Muscle layer of duodenum (tissue), 2 donors: Measurements from ENCODE around the gene IL25.

Experiments
- H3K27ac ChIP-seq: one replicate; pipeline ENCODE4 v1.7.0; 2013; ENCODE audit warnings: mild to moderate bottlenecking, low read length
- H3K27me3 ChIP-seq: one replicate; pipeline ENCODE4 v1.7.0; 2013; ENCODE audit warnings: low read depth, mild to moderate bottlenecking, control low read depth, low read length
- H3K36me3 ChIP-seq, 2 donors: one replicate each; pipeline ENCODE4 v1.7.0; 2013; ENCODE audit warnings: low read length in 2 of 2, control low read depth in 1 of 2, mild to moderate bottlenecking in 1 of 2; ENCODE audit not compliant: insufficient read depth in 2 of 2, control insufficient read depth in 1 of 2
- H3K4me1 ChIP-seq, 2 donors: one replicate each; pipeline ENCODE4 v1.7.0; 2013; ENCODE audit warnings: low read length in 2 of 2, mild to moderate bottlenecking in 2 of 2, control low read depth in 1 of 2, moderate library complexity in 1 of 2; ENCODE audit not compliant: insufficient read depth in 2 of 2, control insufficient read depth in 1 of 2
- H3K4me3 ChIP-seq, 2 donors: one replicate each; pipeline ENCODE4 v1.7.0; 2013; ENCODE audit warnings: low read length in 2 of 2, low read depth in 1 of 2, mild to moderate bottlenecking in 1 of 2
- H3K9me3 ChIP-seq, 2 donors: one replicate each; pipeline ENCODE4 v1.7.0; 2013; ENCODE audit warnings: low read length in 2 of 2, control low read depth in 1 of 2, mild to moderate bottlenecking in 1 of 2; ENCODE audit not compliant: control insufficient read depth in 1 of 2
- donor health status: healthy.

The IL25 gene

GRCh38 chr14:23406725-23407355 lies 34.2 kb downstream of the IL25 start:
- H3K27me3 ChIP-seq: no peaks in the 10 kb centered on the region
- no peaks in the 10 kb centered on the region for H3K36me3 ChIP-seq
- no peak overlapping the region for H3K4me3 ChIP-seq
- no peaks in the 10 kb centered on the region for H3K4me1 ChIP-seq
- no peaks in the 10 kb centered on the region for H3K9me3 ChIP-seq
- H3K27ac ChIP-seq: no peak overlapping the region

GRCh38 chr14:23407516-23408306 lies 35.1 kb downstream of the IL25 start, which contains the start of gene MYH6:
TSS of gene MYH6 (minus strand) at chr14:23408273. CDS start at chr14:23407223, 1,050 bp downstream.
- no peaks in the 10 kb centered on the region for H3K4me1 ChIP-seq

GRCh38 chr14:23408307-23408630 lies 35.7 kb downstream of the IL25 start:
- Histone ChIP-seq H3K9me3 (no peaks in the 10 kb centered on the region), H3K36me3 (no peaks in the 10 kb centered on the region), H3K4me3 (no peak overlapping the region), H3K4me1 (no peaks in the 10 kb centered on the region), H3K27ac (no peak overlapping the region), H3K27me3 (no peaks in the 10 kb centered on the region)

More at GRCh38 chr14:23407516-23408306, 35.1 kb downstream of the IL25 start, which contains the start of gene MYH6:
- Histone ChIP-seq H3K9me3 (no peaks in the 10 kb centered on the region), H3K27ac (no peak within 1 kb of the TSS), H3K4me3 (no peak within 1 kb of the TSS), H3K27me3 (no peaks in the 10 kb centered on the region), H3K36me3 (no peaks in the 10 kb centered on the region)

GRCh38 chr14:23409475-23409874 lies 36.9 kb downstream of the IL25 start:
- Histone ChIP-seq H3K4me1 (no peaks in the 10 kb centered on the region), H3K9me3 (no peaks in the 10 kb centered on the region), H3K27me3 (no peaks in the 10 kb centered on the region), H3K4me3 (no peak overlapping the region), H3K36me3 (no peaks in the 10 kb centered on the region), H3K27ac (no peak overlapping the region)

- H3K4me1 ChIP-seq: no peaks in the 10 kb centered on the region
- H3K36me3 ChIP-seq: no peaks in the 10 kb centered on the region
- no peaks in the 10 kb centered on the region for H3K9me3 ChIP-seq
- no peak overlapping the region for H3K4me3 ChIP-seq
- no peaks in the 10 kb centered on the region for H3K27me3 ChIP-seq
- no peak overlapping the region for H3K27ac ChIP-seq
Measured at GRCh38 chr14:23409966-23410635, 37.5 kb downstream of the IL25 start.

- H3K27ac ChIP-seq: no peak overlapping the region
Measured at GRCh38 chr14:23411563-23412525, 39.2 kb downstream of the IL25 start.

GRCh38 chr14:23413681-23414080 lies 41.1 kb downstream of the IL25 start:
- H3K4me3 ChIP-seq: no peak overlapping the region
- no peak overlapping the region for H3K27ac ChIP-seq
- H3K27me3 ChIP-seq: no peaks in the 10 kb centered on the region
- no peaks in the 10 kb centered on the region for H3K36me3 ChIP-seq
- no peaks in the 10 kb centered on the region for H3K4me1 ChIP-seq
- no peaks in the 10 kb centered on the region for H3K9me3 ChIP-seq

More at GRCh38 chr14:23411563-23412525, 39.2 kb downstream of the IL25 start:
- Histone ChIP-seq H3K36me3 (no peaks in the 10 kb centered on the region), H3K27me3 (no peaks in the 10 kb centered on the region), H3K4me1 (no peaks in the 10 kb centered on the region), H3K9me3 (no peaks in the 10 kb centered on the region), H3K4me3 (no peak overlapping the region)

- H3K4me1 ChIP-seq: no peaks in the 10 kb centered on the region
- H3K4me3 ChIP-seq: no peak overlapping the region
- H3K27ac ChIP-seq: no peak overlapping the region
- H3K9me3 ChIP-seq: no peaks in the 10 kb centered on the region
- H3K27me3 ChIP-seq: no peaks in the 10 kb centered on the region
- no peaks in the 10 kb centered on the region for H3K36me3 ChIP-seq
Measured at GRCh38 chr14:23414254-23414653, 41.6 kb downstream of the IL25 start.

- no peak overlapping the region for H3K27ac ChIP-seq
- H3K4me1 ChIP-seq: no peaks in the 10 kb centered on the region
- H3K27me3 ChIP-seq: no peaks in the 10 kb centered on the region
- no peaks in the 10 kb centered on the region for H3K36me3 ChIP-seq
- no peak overlapping the region for H3K4me3 ChIP-seq
- no peaks in the 10 kb centered on the region for H3K9me3 ChIP-seq
Measured at GRCh38 chr14:23414906-23415820, 42.6 kb downstream of the IL25 start.
